ENCODE results near the gene KANK2.
A peak's percentile ranks its signal among the peaks of the same experiment; 100 is the strongest.

GRCh38 chr19:11155373-11156120 is 41.8 kb downstream of the KANK2 start, which contains the start of gene SPC24:
- no peak for TF ChIP-seq EP300 (IDR thresholded peaks at IDR 0.05; ENCODE audit: borderline replicate concordance in 1 of 2, low read depth in 1 of 2, low read length in 1 of 2)
- no peak; the same call in 1 of the 2 replicates for TF ChIP-seq CTCF (IDR thresholded peaks at IDR 0.05)
- TF ChIP-seq IRF3 (IDR thresholded peaks at IDR 0.05; ENCODE audit: low read depth, low read length), result no peak; the same call in 1 of the 2 replicates
- no peak for TF ChIP-seq EZH2phosphoT487 (IDR thresholded peaks at IDR 0.05; ENCODE audit: borderline replicate concordance, low read depth)
- TF ChIP-seq TCF12 (IDR thresholded peaks at IDR 0.05), result no peak
- peak; percentile 88 for TF ChIP-seq YY1 (IDR thresholded peaks at IDR 0.05; ENCODE audit: low read depth)
- peak; percentile 83 for TF ChIP-seq POLR2AphosphoS5 (IDR thresholded peaks at IDR 0.05; ENCODE audit: low read depth, low read length)
- no peak for TF ChIP-seq USF2 (IDR thresholded peaks at IDR 0.05; ENCODE audit: borderline replicate concordance, low read depth, low read length)

All from SK-N-SH (cell line).